GM23338 (cell line): Measurements from ENCODE around the gene FOXO3.

ENCODE experiments used
- CREB1 ChIP-seq: fragments of 250-450 bp; sonication (Bioruptor Pico); IDR thresholded peaks from 2 replicates; pipeline ENCODE4 v1.5.0; 2020; ENCODE audit warnings: low read depth, mild to moderate bottlenecking, moderate library complexity
- EZH2 ChIP-seq: fragments of 200-600 bp; sonication (generic); IDR thresholded peaks from one replicate; pipeline ENCODE4 v1.8.0; 2017; ENCODE audit warnings: antibody characterized with exemption, mild to moderate bottlenecking, low read depth; ENCODE audit not compliant: unreplicated experiment
- EZH2phosphoT487 ChIP-seq: fragments of 200-600 bp; sonication (generic); IDR thresholded peaks from one replicate; pipeline ENCODE4 v1.8.1; 2018; ENCODE audit warnings: antibody characterized with exemption; ENCODE audit not compliant: unreplicated experiment
- JUNB ChIP-seq: IDR thresholded peaks from one replicate; pipeline ENCODE4 v1.6.1; 2016; ENCODE audit warnings: antibody characterized with exemption; ENCODE audit not compliant: unreplicated experiment
- NANOG ChIP-seq: IDR thresholded peaks from 2 replicates; pipeline ENCODE4 v1.6.1; 2016; ENCODE audit warnings: antibody characterized with exemption, borderline replicate concordance
- POLR2AphosphoS5 ChIP-seq: IDR thresholded peaks from 2 replicates; pipeline ENCODE4 v1.6.1; 2016; ENCODE audit warnings: antibody characterized with exemption, low read depth
- STAT1 ChIP-seq: IDR thresholded peaks from one replicate; pipeline ENCODE4 v1.6.1; 2016; ENCODE audit warnings: antibody characterized with exemption; ENCODE audit not compliant: unreplicated experiment
- ZNF114 ChIP-seq: fragments of 250-450 bp; sonication (Bioruptor Pico); IDR thresholded peaks from 2 replicates; pipeline ENCODE4 v1.5.0; 2020; ENCODE audit warnings: mild to moderate bottlenecking, moderate library complexity
- ZNF331 ChIP-seq: fragments of 250-450 bp; sonication (Bioruptor Pico); IDR thresholded peaks from 2 replicates; pipeline ENCODE4 v1.5.0; 2020; ENCODE audit warnings: low read depth, mild to moderate bottlenecking, moderate library complexity
- TF ChIP-seq, protein P1 (sequence below), 2 experiments: fragments of 200-600 bp in 1 of 2; sonication (generic) in 1 of 2; conservative IDR thresholded peaks; 2 replicates each; pipeline versions ENCODE4 v1.5.1 to v1.6.1; 2016 to 2017; ENCODE audit warnings: antibody characterized with exemption in 2 of 2, low read depth in 2 of 2, mild to moderate bottlenecking in 2 of 2, moderate library complexity in 1 of 2
- TF ChIP-seq, protein P2 (sequence below): IDR thresholded peaks from 2 replicates; pipeline ENCODE4 v1.6.1; 2016; ENCODE audit warnings: antibody characterized with exemption
- TF ChIP-seq, protein P3 (sequence below): IDR thresholded peaks from one replicate; pipeline ENCODE4 v1.6.1; 2018; ENCODE audit warnings: antibody characterized with exemption; ENCODE audit not compliant: unreplicated experiment

- TF ChIP-seq, protein P1, sequence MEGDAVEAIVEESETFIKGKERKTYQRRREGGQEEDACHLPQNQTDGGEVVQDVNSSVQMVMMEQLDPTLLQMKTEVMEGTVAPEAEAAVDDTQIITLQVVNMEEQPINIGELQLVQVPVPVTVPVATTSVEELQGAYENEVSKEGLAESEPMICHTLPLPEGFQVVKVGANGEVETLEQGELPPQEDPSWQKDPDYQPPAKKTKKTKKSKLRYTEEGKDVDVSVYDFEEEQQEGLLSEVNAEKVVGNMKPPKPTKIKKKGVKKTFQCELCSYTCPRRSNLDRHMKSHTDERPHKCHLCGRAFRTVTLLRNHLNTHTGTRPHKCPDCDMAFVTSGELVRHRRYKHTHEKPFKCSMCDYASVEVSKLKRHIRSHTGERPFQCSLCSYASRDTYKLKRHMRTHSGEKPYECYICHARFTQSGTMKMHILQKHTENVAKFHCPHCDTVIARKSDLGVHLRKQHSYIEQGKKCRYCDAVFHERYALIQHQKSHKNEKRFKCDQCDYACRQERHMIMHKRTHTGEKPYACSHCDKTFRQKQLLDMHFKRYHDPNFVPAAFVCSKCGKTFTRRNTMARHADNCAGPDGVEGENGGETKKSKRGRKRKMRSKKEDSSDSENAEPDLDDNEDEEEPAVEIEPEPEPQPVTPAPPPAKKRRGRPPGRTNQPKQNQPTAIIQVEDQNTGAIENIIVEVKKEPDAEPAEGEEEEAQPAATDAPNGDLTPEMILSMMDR (conservative IDR thresholded peaks at IDR 0.05; ENCODE audit: low read depth in 2 of 2), result no peak
- TF ChIP-seq EZH2 (no peak), EZH2phosphoT487 (no peak), JUNB (no peak), NANOG (no peak), POLR2AphosphoS5 (no peak), ZNF331 (CRISPR knock-in tag) (no peak), CREB1 (CRISPR knock-in tag) (no peak), ZNF114 (CRISPR knock-in tag) (no peak), STAT1 (no peak)
- TF ChIP-seq, protein P2, sequence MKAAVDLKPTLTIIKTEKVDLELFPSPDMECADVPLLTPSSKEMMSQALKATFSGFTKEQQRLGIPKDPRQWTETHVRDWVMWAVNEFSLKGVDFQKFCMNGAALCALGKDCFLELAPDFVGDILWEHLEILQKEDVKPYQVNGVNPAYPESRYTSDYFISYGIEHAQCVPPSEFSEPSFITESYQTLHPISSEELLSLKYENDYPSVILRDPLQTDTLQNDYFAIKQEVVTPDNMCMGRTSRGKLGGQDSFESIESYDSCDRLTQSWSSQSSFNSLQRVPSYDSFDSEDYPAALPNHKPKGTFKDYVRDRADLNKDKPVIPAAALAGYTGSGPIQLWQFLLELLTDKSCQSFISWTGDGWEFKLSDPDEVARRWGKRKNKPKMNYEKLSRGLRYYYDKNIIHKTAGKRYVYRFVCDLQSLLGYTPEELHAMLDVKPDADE, result no peak
- TF ChIP-seq, protein P3, sequence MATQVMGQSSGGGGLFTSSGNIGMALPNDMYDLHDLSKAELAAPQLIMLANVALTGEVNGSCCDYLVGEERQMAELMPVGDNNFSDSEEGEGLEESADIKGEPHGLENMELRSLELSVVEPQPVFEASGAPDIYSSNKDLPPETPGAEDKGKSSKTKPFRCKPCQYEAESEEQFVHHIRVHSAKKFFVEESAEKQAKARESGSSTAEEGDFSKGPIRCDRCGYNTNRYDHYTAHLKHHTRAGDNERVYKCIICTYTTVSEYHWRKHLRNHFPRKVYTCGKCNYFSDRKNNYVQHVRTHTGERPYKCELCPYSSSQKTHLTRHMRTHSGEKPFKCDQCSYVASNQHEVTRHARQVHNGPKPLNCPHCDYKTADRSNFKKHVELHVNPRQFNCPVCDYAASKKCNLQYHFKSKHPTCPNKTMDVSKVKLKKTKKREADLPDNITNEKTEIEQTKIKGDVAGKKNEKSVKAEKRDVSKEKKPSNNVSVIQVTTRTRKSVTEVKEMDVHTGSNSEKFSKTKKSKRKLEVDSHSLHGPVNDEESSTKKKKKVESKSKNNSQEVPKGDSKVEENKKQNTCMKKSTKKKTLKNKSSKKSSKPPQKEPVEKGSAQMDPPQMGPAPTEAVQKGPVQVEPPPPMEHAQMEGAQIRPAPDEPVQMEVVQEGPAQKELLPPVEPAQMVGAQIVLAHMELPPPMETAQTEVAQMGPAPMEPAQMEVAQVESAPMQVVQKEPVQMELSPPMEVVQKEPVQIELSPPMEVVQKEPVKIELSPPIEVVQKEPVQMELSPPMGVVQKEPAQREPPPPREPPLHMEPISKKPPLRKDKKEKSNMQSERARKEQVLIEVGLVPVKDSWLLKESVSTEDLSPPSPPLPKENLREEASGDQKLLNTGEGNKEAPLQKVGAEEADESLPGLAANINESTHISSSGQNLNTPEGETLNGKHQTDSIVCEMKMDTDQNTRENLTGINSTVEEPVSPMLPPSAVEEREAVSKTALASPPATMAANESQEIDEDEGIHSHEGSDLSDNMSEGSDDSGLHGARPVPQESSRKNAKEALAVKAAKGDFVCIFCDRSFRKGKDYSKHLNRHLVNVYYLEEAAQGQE, result no peak
These were observed 162.9 kb downstream of the FOXO3 start for GRCh38 chr6:108723594-108723993.
